HEK293T (cell line): Measurements from ENCODE around the gene RCAN2.

Experiments used
- BHLHE40 ChIP-seq: fragments of 450-650 bp; IDR thresholded peaks from 2 replicates; pipeline ENCODE4 v1.6.1; 2016; ENCODE audit warnings: mild to moderate bottlenecking, moderate library complexity, borderline replicate concordance
- FOXM1 ChIP-seq: fragments of 450-650 bp; IDR thresholded peaks from 2 replicates; pipeline ENCODE4 v1.6.1; 2017; ENCODE audit warnings: mild to moderate bottlenecking, borderline replicate concordance
- LEF1 ChIP-seq: fragments of 450-650 bp; IDR thresholded peaks from 2 replicates; pipeline ENCODE4 v1.6.1; 2017; ENCODE audit warnings: mild to moderate bottlenecking, borderline replicate concordance
- SP1 ChIP-seq: fragments of 450-650 bp; IDR thresholded peaks from 2 replicates; pipeline ENCODE4 v1.6.1; 2017
- TARDBP ChIP-seq: fragments of 450-650 bp; IDR thresholded peaks from 2 replicates; pipeline ENCODE4 v1.6.1; 2016
- TF ChIP-seq, protein P1 (sequence below): fragments of 450-650 bp; IDR thresholded peaks from 2 replicates; pipeline ENCODE4 v1.6.1; 2016

DNA sequence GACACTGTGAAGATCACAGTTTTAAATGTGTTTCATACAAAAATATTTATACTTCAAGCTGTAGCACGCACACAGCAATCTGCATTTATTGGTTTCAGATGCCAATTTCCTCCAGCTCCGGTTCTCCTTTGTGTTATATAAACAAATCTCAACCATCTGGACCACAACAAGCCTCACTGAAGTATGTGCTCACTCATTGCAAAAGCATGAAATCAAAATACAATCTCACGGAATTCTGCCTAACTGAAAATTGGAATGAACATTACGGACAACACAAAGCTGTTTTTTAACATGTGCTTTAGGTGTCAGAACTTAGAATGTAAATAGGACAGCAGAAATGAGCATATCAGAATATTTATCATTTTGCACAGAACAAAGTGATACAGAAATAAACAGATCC, 38.0 kb downstream of the RCAN2 start:
- TF ChIP-seq BHLHE40 (no peak), TARDBP (no peak), FOXM1 (no peak), LEF1 (no peak), SP1 (no peak)
- TF ChIP-seq, protein P1, sequence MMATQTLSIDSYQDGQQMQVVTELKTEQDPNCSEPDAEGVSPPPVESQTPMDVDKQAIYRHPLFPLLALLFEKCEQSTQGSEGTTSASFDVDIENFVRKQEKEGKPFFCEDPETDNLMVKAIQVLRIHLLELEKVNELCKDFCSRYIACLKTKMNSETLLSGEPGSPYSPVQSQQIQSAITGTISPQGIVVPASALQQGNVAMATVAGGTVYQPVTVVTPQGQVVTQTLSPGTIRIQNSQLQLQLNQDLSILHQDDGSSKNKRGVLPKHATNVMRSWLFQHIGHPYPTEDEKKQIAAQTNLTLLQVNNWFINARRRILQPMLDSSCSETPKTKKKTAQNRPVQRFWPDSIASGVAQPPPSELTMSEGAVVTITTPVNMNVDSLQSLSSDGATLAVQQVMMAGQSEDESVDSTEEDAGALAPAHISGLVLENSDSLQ: no peak
